HG03064 (cell line): ENCODE data around the gene KRT80.

Source experiments
- ATAC-seq: cut with Tn5 transposase; IDR thresholded peaks from one replicate; pipeline ENCODE4 v1.9.1; 2021; ENCODE audit warnings: low read depth; ENCODE audit not compliant: unreplicated experiment

The KRT80 gene

DNA sequence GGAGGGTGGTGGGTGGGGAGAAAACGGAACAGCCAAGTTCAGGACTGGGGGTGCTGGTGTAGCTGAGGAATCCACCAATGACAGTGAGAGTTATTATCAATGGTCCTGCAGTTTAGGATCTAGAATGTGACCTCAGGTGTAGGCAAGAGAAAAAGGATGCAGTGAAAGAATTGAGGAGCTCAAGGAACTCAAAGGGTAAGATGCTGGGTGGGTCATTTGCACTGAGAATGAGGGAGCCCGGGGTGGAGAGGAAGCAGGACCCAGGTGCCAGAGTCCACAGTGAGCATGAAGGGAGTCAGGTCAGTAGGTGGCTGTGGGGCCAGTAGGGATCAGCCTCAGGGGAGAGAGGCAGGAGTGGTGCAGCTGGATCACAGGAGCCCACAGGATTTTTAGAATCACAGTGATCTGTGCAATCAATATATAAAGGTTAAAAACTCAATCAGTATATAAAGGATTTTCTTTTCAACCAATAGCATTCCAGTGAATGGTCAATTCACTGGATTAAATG is 38.1 kb upstream of the KRT80 start:
- no peak for ATAC-seq

GRCh38 chr12:52228931-52229330 is 37.1 kb upstream of the KRT80 start:
- ATAC-seq, result no peak

DNA sequence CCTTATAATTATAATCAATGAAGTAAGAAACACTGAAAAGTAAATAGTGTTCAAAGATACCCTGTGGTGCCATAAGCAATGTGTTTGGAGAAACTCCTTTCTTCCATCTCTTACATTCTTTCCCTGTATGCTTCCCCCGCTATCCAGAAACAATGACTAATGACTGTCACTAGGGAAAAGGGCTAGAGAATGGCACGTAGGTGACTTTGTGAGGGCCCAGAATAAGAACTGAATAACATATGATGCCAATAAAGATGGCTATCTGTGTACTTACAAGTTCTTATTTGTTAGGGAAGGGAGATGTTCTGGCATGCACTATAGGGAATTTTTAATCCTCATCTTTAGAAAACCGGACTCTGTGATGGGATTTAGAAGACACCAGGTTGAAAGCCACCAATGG is 36.6 kb upstream of the KRT80 start:
- ATAC-seq, result no peak

GRCh38 chr12:52227606-52228166 is 35.9 kb upstream of the KRT80 start:
- no peak for ATAC-seq

GRCh38 chr12:52226446-52226845 is 34.6 kb upstream of the KRT80 start:
- no peak for ATAC-seq

GRCh38 chr12:52225752-52226151 is 33.9 kb upstream of the KRT80 start:
- ATAC-seq, result no peak

GRCh38 chr12:52224151-52224550 is 32.3 kb upstream of the KRT80 start:
- ATAC-seq, result no peak

- ATAC-seq, result no peak
Observed at GRCh38 chr12:52223406-52224039, 31.7 kb upstream of the KRT80 start.

DNA sequence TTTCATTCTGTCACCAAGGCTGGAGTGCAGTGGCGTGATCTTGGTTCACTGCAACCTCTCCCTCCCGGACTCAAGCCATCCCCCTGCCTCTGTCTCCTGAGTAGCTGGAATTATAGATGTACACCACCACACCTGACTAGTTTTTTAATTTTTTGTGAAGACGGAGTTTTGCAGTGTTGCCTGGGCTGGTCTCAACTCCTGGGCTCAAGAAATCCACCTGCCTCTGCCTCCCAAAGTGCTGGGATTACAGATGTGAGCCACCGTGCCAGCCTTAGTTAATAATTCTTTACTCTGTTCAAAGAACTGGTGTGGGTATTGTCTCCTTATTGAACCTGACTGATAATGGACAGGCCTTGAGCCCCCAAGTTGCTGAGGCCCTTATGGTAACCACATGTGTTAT is 30.9 kb upstream of the KRT80 start:
- ATAC-seq, result no peak

- no peak for ATAC-seq
Observed at GRCh38 chr12:52221912-52222457, 30.2 kb upstream of the KRT80 start.

DNA sequence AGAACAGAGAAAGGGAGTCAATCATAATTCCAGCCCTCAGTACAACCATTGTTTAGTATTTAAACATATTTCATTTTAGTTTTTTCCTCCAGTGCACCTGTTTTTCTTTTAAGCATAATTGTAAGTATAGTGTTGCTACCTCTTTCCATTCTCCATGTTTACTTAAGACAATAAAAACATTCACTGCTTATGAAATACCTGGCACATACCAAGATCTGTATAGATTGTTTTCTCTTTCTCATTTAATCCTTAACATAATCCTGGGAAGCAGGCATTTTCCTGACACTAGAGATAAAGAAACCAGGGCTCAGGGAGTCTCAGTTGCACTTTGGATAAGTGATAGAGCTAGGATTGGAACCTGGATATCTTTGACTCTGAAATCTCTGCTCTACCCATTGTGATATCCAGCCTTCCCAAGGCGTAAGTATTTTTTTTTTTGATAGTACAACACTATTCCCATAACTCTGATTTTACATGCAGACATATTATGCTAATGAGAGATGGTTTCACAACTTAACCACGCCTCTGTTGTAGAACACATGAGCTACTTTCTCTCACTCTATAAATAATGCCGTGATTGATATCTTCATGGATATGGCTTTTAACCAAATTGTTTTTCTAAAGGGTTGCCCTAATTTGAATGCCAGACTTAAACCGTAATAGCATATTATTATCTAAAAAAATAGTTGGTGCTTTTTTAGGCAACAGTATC is 29.4 kb upstream of the KRT80 start:
- no peak for ATAC-seq

DNA sequence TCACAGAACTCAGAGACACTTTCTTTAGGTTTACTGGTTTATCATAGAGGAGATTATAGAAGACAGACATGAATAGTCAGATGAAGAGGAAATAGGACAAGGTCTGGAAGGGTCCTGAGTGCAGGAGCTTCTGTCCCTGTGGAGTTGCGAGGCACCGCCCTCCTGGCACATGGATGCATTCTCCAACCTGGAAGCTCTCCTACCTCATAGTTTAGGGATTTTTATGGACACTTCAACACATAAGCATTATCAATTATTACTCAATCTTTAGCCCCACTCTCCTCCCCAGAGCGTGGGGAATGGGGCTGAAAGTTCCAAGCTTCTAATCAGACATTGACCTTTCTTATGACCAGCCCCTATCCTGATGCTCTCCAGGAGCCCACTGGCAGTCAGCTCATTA is 28.7 kb upstream of the KRT80 start:
- ATAC-seq, result no peak

- ATAC-seq, result no peak
Observed at GRCh38 chr12:52218001-52218400, 26.2 kb upstream of the KRT80 start.

GRCh38 chr12:52217223-52217622 is 25.4 kb upstream of the KRT80 start:
- no peak for ATAC-seq

DNA sequence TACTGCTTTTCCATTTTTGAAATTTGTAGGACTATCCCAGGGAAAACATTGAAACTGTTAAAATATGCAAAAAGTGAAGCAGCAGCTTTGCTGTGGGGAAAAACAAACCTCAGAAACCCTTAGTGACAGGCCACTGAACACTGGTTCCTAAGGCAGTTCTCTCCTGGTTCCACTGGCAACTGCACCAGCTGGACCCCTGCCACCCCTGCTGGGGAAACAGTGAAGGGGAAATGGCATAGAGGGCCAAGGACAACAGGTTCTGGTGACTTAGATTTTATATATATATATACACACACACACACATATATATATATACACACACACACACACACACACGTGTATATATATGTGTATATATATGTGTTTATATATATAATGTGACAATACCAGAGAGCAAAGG is 25.0 kb upstream of the KRT80 start:
- ATAC-seq, result no peak

DNA sequence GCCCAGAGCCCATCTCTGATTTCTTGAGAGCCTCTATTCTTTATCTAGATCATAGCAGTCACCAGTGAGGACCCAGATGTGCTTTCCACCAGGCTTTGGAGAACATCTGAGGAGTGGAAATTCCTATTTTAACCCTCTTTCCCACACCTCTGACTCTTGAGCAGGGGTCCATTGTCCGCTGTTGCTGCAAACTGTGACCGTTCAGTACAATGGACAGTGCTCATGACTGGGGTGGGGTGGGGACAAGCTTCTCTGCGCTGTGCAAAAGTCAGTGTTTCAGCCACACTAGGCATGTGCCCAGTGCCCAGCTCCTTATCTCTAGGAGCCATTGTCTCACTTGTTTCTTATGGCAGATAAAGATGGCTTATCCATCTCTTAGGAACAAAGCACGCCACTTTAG is 24.3 kb upstream of the KRT80 start:
- no peak for ATAC-seq

DNA sequence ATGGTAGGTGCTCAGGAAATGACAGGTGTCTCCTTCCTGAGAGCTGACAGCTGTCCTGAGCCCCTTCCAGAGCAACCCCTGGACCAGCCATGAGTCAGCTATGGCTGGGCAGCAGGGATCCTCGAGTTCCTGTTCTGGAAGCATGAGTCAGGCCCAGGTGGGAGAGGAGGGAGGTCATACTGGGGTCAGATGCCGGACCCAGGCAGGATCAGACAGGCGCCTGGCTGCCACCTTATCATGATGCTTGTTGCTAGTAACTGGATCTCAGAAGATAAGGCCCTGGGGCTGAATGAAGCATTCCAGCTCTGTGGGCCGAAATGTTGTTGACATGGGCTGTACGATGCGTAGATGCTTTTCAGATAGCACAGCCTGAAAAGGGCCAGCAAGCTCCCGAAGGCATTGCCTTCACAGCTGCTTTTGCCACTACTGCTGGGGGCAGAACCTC is 23.8 kb upstream of the KRT80 start:
- ATAC-seq, result no peak

GRCh38 chr12:52214421-52214802 is 22.6 kb upstream of the KRT80 start:
- ATAC-seq, result no peak

DNA sequence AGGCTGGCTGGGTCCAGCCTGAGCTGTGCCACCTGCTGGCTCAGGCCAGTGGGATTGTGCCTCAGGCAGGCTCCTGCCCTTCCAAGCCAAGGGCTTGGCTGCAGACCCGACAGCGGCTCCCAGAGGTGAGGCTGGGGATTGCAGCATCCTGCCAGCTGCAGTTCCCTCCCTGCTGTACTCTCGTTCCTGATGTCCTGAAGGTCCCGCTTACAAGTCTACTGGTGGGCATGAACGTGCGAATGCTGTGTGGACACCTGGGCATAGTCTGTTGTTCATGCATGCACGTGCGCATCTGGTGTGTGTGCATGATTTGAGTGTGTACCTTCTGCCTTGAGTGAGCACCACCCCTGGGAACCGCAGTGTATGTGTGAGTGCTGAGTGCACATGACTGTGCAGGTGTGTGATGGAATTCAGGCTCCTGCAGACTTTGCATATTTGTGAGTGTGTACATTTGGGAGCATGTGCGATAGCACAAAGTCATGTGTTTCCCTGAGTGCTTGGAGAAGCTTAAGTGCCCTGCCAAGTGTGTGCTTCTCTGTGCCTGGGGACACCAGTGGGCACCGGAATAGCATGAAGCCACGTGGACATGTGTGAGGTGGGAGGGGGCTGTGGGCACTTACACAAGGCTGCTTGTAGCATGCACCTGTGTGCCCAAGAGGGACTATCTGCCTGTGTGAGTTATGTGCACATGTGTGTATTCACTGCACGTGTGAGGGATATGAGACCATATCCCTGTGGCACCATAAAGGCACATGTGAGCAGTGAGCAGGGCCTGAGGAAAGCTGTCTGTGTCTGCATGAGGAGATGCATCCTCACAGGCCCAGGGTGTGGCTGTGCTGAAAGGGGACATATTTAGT is 22.0 kb upstream of the KRT80 start:
- ATAC-seq, result no peak

- no peak for ATAC-seq
Observed at GRCh38 chr12:52212701-52213563, 21.1 kb upstream of the KRT80 start.
